Suprapubic skin (tissue), 4 donors: ENCODE data around the gene LILRA2. TPM values are rescaled to one million over a fixed set of nuclear protein-coding genes. Genes with fewer than 3 reads are reported as not detected.

Source experiments
- DNase-seq, 2 donors: peaks; one replicate each; pipeline ENCODE4 v3.0.0-alpha.2; 2019; ENCODE audit warnings: low spot score in 2 of 2
- H3K27ac ChIP-seq: fragments of 200-600 bp; sonication (generic); one replicate; pipeline ENCODE4 v1.5.1; 2019
- H3K27me3 ChIP-seq: fragments of 200-600 bp; sonication (generic); one replicate; pipeline ENCODE4 v1.5.1; 2019
- H3K36me3 ChIP-seq: fragments of 200-600 bp; sonication (generic); one replicate; pipeline ENCODE4 v1.5.1; 2019
- H3K4me1 ChIP-seq: fragments of 200-600 bp; sonication (generic); one replicate; pipeline ENCODE4 v1.5.1; 2019
- H3K4me3 ChIP-seq: fragments of 200-600 bp; sonication (generic); one replicate; pipeline ENCODE4 v1.5.1; 2019; ENCODE audit warnings: mild to moderate bottlenecking
- H3K9me3 ChIP-seq: fragments of 200-600 bp; sonication (generic); one replicate; pipeline ENCODE4 v1.5.1; 2019
- EP300 ChIP-seq: sonication (generic); formaldehyde crosslinking; IDR thresholded peaks from one replicate; pipeline ENCODE4 v1.6.1; 2017; ENCODE audit warnings: antibody characterized with exemption
- POLR2A ChIP-seq, 2 donors: fragments of 450-650 bp; IDR thresholded peaks; one replicate each; pipeline ENCODE4 v1.6.1; 2017; ENCODE audit warnings: antibody characterized with exemption in 2 of 2, mild to moderate bottlenecking in 2 of 2, moderate library complexity in 2 of 2
- POLR2AphosphoS5 ChIP-seq, 3 donors: sonication (generic); formaldehyde crosslinking; IDR thresholded peaks; one replicate each; pipeline ENCODE4 v1.6.1; 2017; ENCODE audit warnings: antibody characterized with exemption in 3 of 3
- WGBS: methylation state at CpG from one replicate; pipeline ENCODE4 v1.1.5; 2018; 5-methylcytosine and 5-hydroxymethylcytosine counted together
- total RNA-seq, 4 donors: library from RNA; depleted of rRNA; stranded (reverse); fragments of >200 nt; gene quantifications; one replicate each; pipeline ENCODE4 v1.1.0, GENCODE V29; 2016
- TF ChIP-seq, protein P1 (sequence below), 2 donors: fragments of 200-600 bp in 1 of 2; fragments of 450-650 bp in 1 of 2; sonication (generic) in 1 of 2; IDR thresholded peaks; one replicate each; pipeline ENCODE4 v1.5.1; 2016 to 2019; ENCODE audit warnings: antibody characterized with exemption in 2 of 2, mild to moderate bottlenecking in 1 of 2, moderate library complexity in 1 of 2

Gene LILRA2
- total RNA-seq, 4 donors from 2014 or later, result 0.15 TPM; not detected in 3

DNA sequence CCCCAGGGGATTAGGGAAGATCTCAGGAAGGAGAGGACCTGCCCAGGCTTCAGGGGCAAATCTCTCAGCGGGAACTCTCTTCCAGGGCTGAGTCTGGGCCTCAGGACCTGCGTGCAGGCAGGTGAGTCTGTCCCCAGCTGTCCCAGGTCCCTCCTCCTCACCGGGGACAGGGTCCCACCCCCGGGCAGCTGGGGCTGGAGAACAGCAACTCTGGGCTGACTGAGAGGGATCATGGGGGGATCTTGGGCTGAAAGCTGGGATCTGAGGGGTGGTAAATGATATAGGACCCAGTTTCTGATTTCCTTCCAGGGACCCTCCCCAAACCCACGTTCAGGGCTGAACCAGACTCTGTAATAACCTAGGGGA is 34.2 kb downstream of the LILRA2 start:
- no peak overlapping the region for H3K27ac ChIP-seq
- no peak overlapping the region for H3K4me3 ChIP-seq
- WGBS, result 75% methylated on average over 2 of the region's 5 CpGs
- TF ChIP-seq POLR2AphosphoS5 (IDR thresholded peaks at IDR 0.05), result no peak
- TF ChIP-seq, protein P1, sequence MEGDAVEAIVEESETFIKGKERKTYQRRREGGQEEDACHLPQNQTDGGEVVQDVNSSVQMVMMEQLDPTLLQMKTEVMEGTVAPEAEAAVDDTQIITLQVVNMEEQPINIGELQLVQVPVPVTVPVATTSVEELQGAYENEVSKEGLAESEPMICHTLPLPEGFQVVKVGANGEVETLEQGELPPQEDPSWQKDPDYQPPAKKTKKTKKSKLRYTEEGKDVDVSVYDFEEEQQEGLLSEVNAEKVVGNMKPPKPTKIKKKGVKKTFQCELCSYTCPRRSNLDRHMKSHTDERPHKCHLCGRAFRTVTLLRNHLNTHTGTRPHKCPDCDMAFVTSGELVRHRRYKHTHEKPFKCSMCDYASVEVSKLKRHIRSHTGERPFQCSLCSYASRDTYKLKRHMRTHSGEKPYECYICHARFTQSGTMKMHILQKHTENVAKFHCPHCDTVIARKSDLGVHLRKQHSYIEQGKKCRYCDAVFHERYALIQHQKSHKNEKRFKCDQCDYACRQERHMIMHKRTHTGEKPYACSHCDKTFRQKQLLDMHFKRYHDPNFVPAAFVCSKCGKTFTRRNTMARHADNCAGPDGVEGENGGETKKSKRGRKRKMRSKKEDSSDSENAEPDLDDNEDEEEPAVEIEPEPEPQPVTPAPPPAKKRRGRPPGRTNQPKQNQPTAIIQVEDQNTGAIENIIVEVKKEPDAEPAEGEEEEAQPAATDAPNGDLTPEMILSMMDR (IDR thresholded peaks at IDR 0.05), result no peak
- TF ChIP-seq POLR2A (IDR thresholded peaks at IDR 0.05), result no peak
- no peaks in the 10 kb centered on the region for H3K4me1 ChIP-seq
- no peaks in the 10 kb centered on the region for H3K36me3 ChIP-seq
- peaks cover 28% of the 10 kb centered on the region for H3K9me3 ChIP-seq
- H3K27me3 ChIP-seq, result peaks cover 7% of the 10 kb centered on the region
- DNase-seq, result no peak

DNA sequence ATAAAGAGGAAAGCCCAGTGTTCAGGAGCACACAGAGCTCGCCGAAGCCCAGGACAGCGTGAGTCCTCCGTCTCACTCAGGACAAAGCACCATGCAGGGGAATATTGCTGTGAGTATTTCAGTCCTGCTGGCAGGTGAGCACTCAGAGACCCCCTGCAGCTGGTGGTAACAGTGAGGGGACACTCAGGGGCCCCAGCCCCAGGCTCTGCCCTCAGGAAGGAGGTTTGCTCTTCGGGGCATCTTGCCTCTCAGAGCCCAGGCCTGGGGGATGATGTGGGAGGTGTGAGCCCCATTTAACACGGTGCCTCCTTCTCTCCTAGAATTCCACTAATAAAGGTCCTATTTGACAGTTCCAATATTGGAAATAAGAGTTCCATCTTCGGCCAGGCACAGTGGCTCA is 34.6 kb downstream of the LILRA2 start:
- no peak for DNase-seq
- Histone ChIP-seq H3K4me3 (no peak overlapping the region), H3K27me3 (peaks cover 7% of the 10 kb centered on the region), H3K36me3 (no peaks in the 10 kb centered on the region), H3K4me1 (no peaks in the 10 kb centered on the region), H3K9me3 (peaks cover 28% of the 10 kb centered on the region), H3K27ac (no peak overlapping the region)
- WGBS, result 89% methylated on average over 3 of the region's 7 CpGs
- TF ChIP-seq POLR2AphosphoS5 (IDR thresholded peaks at IDR 0.05) (no peak), POLR2A (IDR thresholded peaks at IDR 0.05) (no peak), EP300 (no peak)
- TF ChIP-seq, protein P1 (IDR thresholded peaks at IDR 0.05), result no peak

DNA sequence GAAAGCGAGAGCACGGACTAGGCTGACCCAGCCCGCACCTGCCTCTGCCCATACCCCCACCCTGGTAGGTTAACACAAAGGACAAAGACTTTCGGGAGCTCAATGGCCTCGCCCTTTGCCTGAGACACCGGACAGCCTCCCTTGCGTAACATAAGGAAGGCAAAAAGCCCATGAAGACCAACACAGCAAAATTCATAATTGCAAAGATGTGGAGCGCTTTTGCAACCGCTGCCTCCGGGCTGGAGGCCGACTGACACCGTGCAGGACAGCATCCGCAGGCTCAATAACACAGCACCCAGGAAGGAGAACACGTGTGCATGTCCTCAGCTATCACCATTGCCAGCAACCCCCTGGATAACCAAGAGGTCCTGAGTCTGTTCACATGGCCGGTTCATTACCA is 35.2 kb downstream of the LILRA2 start:
- TF ChIP-seq POLR2AphosphoS5 (IDR thresholded peaks at IDR 0.05) (no peak), POLR2A (IDR thresholded peaks at IDR 0.05) (no peak), EP300 (no peak)
- TF ChIP-seq, protein P1 (IDR thresholded peaks at IDR 0.05), result no peak
- Histone ChIP-seq H3K4me1 (no peaks in the 10 kb centered on the region), H3K4me3 (no peak overlapping the region), H3K9me3 (peaks cover 28% of the 10 kb centered on the region), H3K27me3 (peaks cover 7% of the 10 kb centered on the region), H3K27ac (no peak overlapping the region), H3K36me3 (no peaks in the 10 kb centered on the region)
- DNase-seq, result no peak
- WGBS, result 94% methylated on average over 14 of the region's 15 CpGs

DNA sequence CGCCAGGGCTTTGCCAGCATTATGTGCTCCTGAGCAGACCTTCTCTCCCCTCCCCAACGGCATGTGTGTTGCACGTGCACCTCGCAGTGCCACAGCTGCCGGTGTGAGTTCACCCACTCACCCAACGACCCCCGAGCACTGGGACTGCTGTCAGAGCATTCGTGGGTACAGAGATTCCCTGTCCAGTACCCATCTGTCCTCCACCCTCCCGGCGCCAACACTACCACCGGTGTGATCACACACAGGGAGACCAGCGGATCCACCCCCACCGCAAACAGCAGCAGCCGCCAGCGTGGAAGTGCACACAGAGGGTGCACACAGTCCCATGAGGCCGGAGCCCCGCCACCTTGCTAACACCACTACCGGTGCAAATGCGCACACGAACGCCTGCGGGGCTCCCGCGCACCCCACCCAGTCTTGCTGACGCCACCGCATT is 35.8 kb downstream of the LILRA2 start:
- no peaks in the 10 kb centered on the region for H3K36me3 ChIP-seq
- no peak for DNase-seq
- WGBS, result 91% methylated on average over 26 of the region's 26 CpGs
- TF ChIP-seq POLR2A (IDR thresholded peaks at IDR 0.05) (no peak), EP300 (no peak), POLR2AphosphoS5 (IDR thresholded peaks at IDR 0.05) (no peak)
- TF ChIP-seq, protein P1 (IDR thresholded peaks at IDR 0.05), result no peak
- no peak overlapping the region for H3K27ac ChIP-seq
- H3K27me3 ChIP-seq, result peaks cover 7% of the 10 kb centered on the region
- H3K4me1 ChIP-seq, result no peaks in the 10 kb centered on the region
- H3K9me3 ChIP-seq, result peaks cover 28% of the 10 kb centered on the region
- no peak overlapping the region for H3K4me3 ChIP-seq

DNA sequence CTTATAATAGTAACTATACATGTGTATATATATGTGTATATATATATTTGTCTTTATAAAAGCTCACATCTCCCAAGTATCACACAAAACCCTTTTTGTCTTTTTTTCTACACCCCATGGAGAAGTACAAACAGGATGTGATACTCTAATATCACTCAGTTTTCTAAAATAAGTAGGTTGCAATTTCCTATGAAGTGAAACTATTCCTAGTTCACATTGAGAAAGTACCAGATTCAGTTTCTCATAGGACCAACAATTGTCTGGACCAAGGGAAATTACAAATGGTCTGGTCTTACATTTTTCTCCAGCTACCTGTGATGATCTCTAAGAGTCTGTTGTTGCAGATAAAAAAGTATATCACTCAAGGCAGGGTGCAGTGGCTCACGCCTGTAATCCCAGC is 38.8 kb downstream of the LILRA2 start:
- no peak for TF ChIP-seq EP300
- no peak for TF ChIP-seq POLR2A (IDR thresholded peaks at IDR 0.05)
- no peak for TF ChIP-seq POLR2AphosphoS5 (IDR thresholded peaks at IDR 0.05)
- TF ChIP-seq, protein P1 (IDR thresholded peaks at IDR 0.05), result no peak
- Histone ChIP-seq H3K36me3 (no peaks in the 10 kb centered on the region), H3K27ac (no peak overlapping the region), H3K9me3 (peaks cover 16% of the 10 kb centered on the region), H3K4me3 (no peak overlapping the region), H3K4me1 (no peaks in the 10 kb centered on the region), H3K27me3 (no peaks in the 10 kb centered on the region)
- 83% methylated on average over 1 of the region's 1 CpG for WGBS
- no peak for DNase-seq
